Forelimb muscle (tissue), 1 donor: ENCODE measurements around the gene FHOD3. TPM values are rescaled to one million over a fixed set of nuclear protein-coding genes. Genes with fewer than 3 reads are reported as not detected.
"Not testable (repeated sequence)": the region's sequence is repeated elsewhere in the genome, so short reads cannot be mapped to it uniquely, and the experiment has no call there.

Experiments
- DNase-seq: peaks from one replicate; pipeline ENCODE4 v3.0.0-alpha.2; 2013; ENCODE audit warnings: low read depth
- polyA plus RNA-seq: library from polyadenylated mRNA; unstranded; fragments of 120-200 nt; gene quantifications from one replicate; pipeline ENCODE4 v1.2.1, GENCODE V29; 2013; ENCODE audit not compliant: insufficient read length

The FHOD3 gene
- polyA plus RNA-seq, 1 donor, result 30.8 TPM

DNA sequence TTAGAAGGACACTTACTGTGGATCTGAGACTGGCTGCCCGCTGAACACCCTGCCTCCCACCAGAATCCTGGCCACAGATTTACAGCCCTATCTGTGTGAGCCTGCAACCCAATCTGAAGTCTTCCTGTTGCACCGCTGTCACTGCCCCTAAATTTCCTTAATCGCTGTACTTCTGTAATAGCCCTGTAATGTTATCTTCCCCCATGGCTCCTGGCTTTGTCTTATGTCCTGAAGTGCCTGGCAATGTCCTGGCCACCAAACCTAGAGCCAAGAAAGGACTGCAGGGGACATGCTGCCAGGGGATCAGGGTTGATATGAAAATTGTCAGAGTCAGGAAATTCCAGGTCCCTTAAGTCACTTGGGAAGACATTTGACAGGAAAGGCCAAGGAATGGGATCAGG lies 52.7 kb downstream of the FHOD3 start:
- DNase-seq, result no peak

DNA sequence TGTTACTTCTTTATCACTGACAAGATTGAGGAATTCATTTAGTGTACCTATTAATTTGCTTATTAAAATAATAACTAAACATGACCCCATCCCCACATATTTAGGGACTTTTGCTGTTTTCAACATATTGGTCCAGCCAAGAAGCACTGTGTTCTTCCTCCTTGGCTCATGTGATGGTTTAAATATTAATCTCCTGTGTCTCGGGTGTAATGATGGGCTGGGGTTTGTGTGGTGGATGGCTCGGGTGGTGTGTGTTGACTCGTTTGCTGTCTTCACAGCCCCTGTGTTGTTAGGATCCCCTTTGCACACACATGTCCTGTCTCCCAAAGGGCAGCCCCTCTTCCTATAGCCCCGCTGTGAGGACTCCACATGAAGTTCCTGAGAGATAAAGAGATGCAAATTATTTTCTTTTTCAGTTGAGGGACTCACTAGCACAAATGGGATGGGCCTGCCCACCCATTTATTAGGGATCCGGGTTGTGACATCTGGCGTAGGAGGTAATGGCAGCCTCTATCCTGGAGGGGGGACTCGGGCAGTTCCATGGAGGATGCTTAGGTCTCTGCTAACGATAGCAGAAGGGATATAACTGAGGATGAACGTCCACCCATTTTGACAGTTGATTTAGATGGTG lies 53.4 kb downstream of the FHOD3 start:
- no peak for DNase-seq

DNA sequence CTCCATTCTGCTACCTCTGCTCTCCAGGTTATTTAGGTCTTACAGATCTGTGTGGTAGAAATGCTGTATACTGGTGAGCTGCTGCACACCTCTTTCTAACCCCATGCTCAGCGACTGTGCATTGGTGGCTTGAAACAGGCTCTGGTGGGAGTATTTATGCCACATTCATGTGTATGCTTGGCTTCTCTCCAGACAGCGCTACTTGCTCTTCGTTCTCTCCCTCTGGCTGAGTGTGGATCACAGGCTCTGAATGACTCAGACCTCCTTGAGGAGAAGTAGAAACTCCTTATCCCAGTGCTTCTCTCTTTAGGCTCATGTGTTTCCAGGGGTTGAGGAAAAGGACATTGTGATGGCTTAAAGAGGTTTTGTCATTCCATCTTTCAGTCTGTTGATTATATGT lies 54.9 kb downstream of the FHOD3 start:
- DNase-seq, result no peak

DNA sequence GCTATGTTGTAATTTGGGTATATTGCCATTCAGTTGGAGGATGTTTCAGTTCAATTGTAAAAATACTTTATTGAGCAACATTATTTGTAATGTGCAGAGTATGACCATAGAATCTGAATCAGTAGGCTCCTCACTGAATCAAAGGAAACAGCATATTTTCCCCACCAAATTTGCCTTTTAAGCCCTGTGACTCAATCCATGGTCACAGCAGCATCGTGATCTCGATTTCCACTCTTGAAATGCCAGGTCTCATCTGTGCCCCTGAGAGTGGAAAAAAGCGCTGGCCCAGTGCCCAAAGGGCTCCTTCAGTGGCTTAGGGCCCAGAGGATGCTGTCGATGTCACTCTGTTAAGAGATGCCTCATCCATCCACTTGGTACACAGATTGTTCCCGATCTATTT lies 57.5 kb downstream of the FHOD3 start:
- DNase-seq, result no peak

DNA sequence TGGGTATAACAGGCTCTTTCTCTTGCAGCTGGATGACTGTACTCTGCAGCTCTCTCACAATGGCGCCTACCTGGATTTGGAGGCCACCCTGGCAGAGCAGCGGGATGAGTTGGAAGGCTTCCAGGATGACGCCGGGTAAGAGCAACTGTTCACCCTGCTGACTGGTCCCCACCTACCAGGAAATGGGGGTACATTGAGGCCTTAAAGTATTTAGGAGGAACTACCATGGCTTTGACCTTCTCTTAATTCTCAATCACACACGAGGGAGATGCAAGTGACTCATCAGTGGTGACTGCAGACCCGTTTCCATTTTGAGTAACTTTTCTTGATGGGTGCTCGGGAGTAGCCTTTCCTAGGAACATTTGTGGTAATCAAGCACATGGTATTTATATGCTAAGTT lies 58.0 kb downstream of the FHOD3 start:
- no peak for DNase-seq

DNA sequence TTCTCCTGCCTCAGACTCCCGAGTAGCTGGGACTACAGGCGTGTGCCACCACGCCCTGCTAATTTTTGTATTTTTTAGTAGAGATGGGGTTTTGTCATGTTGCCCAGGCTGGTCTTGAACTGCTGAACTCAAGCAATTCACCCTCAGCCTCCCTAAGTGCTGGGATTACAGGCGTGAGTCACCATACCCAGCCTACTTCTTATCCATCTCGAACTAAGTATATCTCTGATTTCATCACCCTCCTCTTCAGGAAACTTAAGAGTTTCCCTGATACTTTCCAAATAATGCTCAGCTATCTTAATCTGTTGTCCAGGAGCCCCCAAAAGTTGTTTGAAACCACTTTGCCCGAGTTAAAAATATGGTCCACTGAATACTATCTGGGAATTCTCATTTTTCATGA lies 59.2 kb downstream of the FHOD3 start:
- DNase-seq, result not testable (repeated sequence)

DNA sequence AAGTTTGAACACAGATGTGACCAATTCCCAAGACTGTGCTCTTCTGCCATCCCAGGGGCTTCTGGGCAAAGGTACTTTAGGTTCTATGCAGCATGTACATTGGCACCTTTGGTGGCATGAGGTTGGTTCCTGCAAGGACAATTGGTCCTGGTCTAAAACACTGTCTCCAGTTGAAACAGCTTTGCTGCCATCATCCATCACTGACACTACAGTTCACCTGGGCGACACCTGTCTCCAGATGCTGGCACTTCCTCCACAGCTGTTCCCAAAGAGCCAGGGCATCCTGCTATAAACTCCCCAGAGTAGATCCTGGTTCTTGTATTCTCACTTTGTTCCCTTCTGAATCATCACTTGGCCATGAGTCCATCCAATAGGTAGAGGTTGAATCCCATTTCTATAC lies 60.6 kb downstream of the FHOD3 start:
- no peak for DNase-seq

DNA sequence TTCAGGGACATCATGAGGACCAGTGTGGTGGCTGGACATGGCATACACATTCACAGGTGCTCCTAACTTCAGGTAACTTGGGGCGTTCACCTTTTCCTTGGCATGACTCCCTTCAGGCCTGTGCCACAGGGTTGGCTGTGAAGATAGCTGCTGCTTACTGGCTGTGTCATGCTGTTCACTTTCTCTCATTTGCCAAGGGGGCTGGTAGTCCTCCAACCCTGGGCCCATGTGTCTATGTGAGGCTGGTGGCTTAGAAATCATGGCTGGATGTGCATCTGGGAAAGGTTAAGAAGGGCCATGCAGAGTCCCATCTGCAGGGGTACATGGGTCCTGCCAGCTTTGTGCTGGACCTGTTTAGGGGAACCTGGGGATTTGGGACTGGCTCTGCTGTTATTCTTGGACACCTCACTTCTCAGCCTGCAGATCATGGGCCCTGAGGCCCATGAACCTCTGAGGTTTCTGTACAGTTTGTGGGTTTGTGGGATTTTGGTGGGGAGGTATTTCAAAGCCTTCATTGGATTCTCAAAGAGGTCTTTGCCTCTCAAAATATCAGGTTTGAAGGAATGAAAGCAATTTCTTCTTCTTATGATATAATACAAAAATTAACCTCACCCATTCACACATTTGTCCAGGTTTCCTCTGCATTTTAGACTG lies 62.9 kb downstream of the FHOD3 start:
- no peak for DNase-seq

DNA sequence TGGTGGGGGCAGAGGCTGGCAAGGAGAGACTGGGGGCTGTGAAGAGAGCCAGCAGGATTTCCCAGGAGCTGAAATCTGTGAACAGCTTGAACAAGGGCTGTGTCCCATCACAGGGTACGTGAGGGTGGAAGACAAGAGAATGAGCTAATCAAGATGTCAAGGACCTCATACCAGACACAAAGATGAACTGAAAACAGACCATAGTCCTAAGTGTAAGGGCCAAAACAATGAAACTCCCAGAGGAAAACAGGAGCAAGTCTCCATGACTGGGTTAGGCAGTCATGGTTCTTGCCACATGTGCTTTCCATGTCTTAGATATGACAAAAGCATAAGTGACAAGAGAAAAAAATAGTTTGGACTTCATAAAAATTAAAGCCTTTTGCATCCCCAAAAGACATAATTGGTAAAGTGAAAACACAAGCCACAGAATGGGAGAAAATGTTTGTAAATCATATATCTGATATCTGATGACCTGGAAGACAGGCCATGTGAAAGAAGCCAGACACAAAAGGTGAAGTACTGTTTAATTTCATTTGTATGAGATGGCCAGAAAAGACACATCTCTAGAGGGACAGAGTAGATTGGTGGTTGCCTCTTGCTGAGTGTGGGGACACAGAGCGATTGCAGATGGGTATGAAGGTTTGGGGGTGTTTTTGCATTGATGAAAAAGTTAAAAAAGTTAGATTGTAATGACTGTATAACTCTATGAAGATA lies 67.6 kb downstream of the FHOD3 start:
- no peak for DNase-seq

DNA sequence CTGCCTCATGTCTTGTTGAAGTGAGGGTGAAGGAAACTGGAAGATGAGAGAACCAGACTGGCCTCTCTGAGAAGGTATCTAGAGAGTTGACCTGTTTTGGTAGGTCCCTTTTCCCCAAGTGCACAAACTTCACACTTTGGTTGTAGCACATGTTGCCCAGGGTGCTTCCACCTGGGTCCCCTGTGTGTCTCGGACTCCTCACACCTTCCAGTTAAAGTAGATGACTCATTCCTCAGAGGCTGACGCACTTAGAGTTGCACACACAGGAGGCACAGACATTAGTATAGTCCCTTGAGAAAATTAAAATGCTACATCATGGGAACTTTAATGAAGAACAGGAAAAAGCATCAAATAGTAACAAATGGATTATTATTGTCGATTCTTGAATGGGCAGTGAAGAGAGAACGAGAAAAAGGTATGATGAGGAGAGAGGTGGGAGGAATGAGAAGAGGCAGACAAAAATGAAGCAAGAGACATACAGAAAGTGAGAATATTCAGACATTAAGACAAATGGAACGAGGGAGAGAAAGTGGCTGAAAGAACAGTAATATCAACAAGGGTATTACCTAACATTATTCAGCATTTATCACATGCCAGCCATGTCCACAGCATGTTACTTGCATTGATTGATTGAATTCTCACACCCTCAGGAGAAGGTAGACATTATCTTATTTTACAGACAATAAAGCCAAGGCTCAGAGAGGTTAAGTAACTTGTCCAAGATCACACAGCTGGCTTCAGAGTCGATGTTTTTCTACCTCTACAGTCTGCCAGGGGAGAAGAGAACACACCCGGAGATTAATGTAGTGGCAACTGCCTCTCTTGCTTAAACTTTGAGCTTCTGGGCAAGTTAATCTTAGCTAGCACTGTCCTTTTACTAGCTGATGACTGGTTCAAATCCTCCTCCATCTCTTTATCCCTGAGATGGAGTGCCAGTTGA lies 68.6 kb downstream of the FHOD3 start:
- DNase-seq, result no peak

DNA sequence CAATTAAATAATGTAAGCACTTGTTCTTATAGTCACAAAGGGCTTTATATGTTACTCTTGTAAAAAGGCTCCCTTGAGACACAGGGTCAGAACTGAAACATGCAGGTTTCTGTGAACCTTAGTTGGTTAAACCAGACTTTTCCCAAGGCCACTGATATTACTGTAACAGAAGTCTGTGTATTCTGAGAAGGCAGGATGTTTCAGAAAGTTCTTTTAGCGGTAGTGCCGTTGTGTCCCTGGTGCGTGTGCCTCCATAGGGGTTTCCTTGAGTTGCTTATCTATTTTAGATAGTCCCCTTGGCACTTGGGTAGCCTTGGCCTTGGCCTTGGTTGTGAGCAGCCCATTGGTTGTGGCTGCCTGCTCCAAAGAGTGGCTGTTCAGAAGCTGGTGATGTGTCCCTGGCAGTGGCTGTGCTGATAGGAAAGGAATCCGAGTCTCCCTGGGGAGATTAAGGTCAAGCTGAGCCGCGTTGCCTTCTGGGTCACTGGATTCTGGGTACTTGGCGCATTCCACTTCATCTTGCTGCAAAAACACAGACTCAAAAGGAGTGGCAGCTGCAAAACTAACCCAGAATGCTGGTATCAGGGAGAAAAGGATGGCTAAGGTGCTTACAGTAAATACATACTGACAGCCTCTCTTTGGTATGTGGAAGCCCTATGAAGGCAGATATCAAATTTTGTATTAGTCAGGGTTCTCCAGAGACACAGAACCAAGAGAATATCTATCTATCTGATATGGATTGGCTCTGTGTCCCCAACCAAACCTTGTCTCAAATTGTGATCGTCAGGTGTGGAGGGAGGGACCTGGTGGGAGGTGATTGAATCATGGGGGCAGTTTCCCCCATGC lies 69.7 kb downstream of the FHOD3 start:
- no peak for DNase-seq

DNA sequence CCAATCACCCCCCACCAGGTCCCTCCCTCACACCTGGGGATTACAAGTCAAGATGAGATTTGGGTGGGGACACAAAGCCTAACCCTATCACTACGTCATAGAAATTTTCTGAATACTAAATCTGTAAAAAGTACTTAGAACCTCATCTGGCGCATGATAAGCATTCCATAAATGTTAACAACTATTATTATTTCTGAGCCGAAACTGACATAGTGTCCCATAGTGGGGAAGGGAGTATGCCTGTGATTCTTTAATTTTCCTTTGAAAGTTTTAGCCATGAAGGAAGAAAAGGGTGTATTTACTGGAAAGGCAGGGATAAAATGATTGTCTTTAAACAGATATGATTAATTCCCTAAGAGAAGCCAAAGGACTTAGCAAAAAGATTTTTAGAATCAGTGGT lies 71.4 kb downstream of the FHOD3 start:
- DNase-seq, result peak; percentile 9

DNA sequence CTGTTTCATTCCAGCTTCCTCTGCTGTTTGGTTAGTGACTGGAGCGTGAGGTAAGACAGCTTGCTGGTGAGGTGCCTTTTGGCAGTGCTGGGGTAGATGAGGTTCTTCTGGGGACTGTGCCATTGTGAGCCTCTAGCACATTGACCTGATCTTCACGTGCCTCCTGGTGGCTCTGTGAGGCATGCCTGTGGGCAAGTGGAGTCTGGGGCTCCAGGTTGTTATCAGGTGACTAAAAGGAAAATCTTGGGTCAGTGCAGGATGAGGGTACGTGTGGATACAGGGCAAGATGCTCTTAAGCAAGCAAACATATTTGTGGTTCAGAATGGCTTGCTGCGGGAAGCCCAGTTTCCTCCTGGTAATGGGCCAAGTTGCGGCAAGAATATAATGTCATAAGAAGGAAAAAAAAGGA lies 75.4 kb downstream of the FHOD3 start:
- no peak for DNase-seq

DNA sequence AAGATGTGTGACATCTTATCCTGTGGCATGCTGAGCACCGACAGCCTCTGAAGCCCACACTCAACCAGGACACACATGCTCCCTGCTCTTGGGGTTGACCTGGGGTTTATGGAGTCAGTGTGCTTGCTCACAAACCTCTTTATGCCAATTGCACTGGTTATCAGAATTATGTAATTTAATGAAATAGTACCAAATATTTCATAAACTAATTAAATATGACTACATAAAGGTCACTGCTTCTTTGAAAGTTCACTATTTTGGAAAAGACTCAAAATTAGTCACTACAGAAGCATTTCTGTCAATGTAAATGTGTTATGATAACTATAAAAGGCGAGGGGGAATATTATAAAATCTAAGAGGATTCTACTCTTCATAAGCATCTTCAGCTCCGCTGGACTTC lies 76.7 kb downstream of the FHOD3 start:
- no peak for DNase-seq

DNA sequence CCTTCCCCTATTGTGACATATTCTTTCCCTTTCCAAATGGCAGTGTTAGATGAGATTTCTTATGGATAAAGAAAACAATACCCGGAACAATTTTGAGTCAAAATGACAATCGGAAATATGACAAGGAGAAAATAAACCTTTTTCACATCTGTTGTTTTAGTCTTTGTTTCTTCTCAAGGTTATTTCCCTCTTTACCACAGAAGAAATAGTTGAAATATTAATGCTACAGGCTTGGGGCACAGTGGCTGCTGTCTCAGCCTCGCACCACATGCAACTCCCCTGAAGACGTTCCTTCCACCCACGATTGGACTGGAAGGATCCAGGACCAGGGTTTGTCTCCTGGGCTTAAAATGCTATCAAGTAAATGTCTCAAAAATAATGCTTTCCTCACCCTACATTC lies 77.6 kb downstream of the FHOD3 start:
- DNase-seq, result no peak

DNA sequence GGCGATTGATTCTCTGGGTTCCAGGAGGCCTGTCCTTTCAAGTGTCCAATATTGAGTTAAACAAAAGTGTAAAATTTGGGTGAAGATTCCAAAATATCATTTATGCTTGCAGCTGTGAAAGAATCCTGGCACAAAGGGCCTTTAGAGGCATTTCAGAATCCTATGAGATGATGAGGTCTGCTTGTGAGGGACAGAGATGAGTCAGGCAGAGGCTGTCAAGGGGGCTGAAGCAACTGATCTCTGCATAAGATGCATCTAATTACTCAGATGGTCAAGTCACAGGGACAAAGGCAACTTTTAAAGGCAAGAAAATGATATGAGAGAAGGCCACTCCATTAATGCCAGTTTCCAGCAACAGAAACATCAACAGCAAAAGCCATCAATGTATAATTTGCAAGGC lies 78.8 kb downstream of the FHOD3 start:
- no peak for DNase-seq

DNA sequence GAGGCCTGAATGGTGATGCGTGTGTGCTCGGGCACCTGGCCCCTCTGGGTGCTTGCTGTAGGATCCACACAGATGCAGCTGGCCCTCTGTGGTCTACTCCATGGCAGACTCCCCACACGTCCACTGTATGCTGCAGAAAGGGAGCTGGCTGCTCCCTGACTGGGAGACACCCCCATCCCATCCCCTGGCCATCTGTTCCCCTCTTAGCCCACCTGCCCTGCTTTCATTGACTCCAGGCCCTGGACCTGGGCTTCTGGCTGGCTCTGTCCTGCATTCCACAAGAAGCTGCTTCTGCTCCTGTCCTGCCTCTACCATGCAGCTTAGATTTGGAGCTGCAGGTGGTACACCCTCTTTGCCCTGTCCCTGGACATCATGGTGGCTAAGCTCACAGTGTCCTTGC lies 80.1 kb downstream of the FHOD3 start:
- no peak for DNase-seq

DNA sequence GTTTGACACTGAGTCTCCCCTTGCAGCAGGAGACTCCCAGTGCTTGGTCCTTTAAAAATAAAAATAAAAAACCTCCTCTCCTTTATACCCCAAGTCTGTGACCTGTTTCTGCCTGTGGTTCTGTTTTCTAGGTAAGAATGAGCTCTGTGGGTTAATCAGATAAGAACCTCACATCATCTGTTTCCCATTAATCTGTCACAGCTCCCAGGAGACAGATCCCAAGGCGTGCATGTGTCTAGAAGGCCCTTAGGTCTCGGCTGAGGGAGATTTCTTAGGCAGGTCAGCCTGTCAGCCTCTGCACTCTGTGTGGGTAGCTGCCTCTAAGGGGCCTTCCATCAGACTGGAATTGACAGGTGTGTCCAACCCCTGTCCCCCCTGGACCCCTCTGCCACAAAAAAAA lies 80.7 kb downstream of the FHOD3 start:
- no peak for DNase-seq

DNA sequence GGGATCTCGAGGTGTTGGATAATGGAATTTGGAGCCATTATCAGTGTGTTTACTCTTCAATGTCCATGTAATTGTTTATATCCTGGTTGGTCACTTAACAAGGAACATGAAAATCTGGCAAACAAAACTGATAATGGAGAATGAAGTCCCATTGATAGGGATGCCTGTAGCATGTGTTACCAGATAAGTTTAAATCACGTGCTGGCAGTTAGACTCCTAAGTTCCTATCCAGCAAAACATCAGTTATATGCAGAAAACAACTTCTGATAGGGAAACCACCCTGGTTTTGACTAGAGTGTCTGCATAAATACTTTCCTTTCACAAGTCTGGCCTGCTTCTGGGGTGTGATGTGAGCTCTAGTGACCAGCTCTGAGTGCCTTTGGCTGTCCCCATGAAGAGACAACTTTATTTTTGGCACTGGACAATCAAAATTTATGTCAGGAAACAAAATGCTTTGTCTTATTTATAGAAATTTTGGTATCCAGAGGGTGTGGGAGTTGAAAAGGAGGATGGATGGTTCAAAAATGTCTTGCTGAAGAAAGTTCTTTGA lies 82.0 kb downstream of the FHOD3 start:
- no peak for DNase-seq

DNA sequence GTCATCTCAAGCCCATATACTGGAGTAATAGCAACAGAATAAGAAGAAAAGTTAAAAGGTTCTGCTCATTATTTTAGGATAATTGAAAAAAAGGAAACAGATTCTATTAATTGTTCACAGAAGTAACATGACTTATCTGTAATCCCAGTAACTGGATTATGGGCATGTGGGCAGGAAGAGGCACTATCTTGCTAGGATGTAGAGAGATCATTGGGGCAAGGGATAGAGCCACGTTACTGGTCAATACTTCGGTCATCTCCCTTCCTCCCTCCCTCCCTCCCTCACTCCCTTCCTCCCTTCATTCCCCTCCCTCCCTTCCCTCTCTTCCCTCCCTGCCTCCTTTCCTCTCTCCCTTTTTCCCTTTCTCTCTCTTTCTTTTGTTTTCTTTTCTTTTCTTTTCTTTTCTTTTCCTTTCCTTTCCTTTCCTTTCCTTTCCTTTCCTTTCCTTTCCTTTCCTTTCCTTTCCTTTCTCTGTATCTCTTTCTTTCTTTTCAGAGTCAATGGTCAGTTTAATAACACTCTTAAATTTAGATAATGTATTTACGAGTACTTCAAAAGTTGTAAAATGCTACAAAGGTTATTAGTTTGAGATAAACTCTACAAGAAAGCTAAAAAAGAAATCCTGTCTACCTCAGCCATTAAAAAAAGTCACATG lies 82.8 kb downstream of the FHOD3 start:
- DNase-seq, result no peak
